Myocyte (in vitro differentiated cells): ENCODE results near the gene NR2C2AP. TPM values are rescaled to one million over a fixed set of nuclear protein-coding genes. Genes with fewer than 3 reads are reported as not detected.

ENCODE experiments used
- DNase-seq: peaks from one replicate; pipeline ENCODE4 v3.0.0-alpha.2; 2012; ENCODE audit warnings: low read depth
- total RNA-seq: library from RNA; depleted of rRNA; stranded (reverse); fragments of >200 nt; gene quantifications from 2 replicates; pipeline ENCODE4 v1.2.3, GENCODE V29; 2014

Gene NR2C2AP
- total RNA-seq, 1 donor from 2014 or later: 9.7 TPM

- DNase-seq: no peak
Measured at GRCh38 chr19:19152668-19153384, 50.4 kb downstream of the NR2C2AP start.

- DNase-seq: no peak
Measured at GRCh38 chr19:19151418-19151817, 51.8 kb downstream of the NR2C2AP start.

Other genes starting within 250 kb of the NR2C2AP start
- gene SUGP2, start 169.9 kb downstream of the NR2C2AP start, total RNA-seq: 90.9 and 101 TPM in 2 replicates
- 51.4 and 55.8 TPM in 2 replicates for gene ARMC6, start 169.8 kb downstream of the NR2C2AP start, total RNA-seq
- 24.6 and 28.1 TPM in 2 replicates for gene SLC25A42, start 139.4 kb downstream of the NR2C2AP start, total RNA-seq
- gene TMEM161A, start 64.9 kb downstream of the NR2C2AP start, total RNA-seq: 38.0 and 48.0 TPM in 2 replicates
- not detected in 2 replicates for gene MEF2B, start 33.2 kb downstream of the NR2C2AP start, total RNA-seq
- 12.7 and 15.4 TPM in 2 replicates for gene BORCS8, start 11.3 kb downstream of the NR2C2AP start, total RNA-seq
- 46.4 and 55.4 TPM in 2 replicates for gene RFXANK, start 11.2 kb downstream of the NR2C2AP start, total RNA-seq
- gene NCAN, start 8.5 kb upstream of the NR2C2AP start, total RNA-seq: 0.05 TPM in 1 of 2 replicates, not detected in the other
- gene TM6SF2, start 69.9 kb upstream of the NR2C2AP start, total RNA-seq: 0.13 and 0.21 TPM in 2 replicates
- gene SUGP1, start 117.1 kb upstream of the NR2C2AP start, total RNA-seq: 32.6 and 36.4 TPM in 2 replicates
- gene MAU2, start 117.4 kb upstream of the NR2C2AP start, total RNA-seq: 32.0 and 40.3 TPM in 2 replicates
- 49.5 and 65.8 TPM in 2 replicates for gene GATAD2A, start 202.3 kb upstream of the NR2C2AP start, total RNA-seq